ENCODE results near the gene PRSS50.
"Not testable (repeated sequence)": the region's sequence is repeated elsewhere in the genome, so short reads cannot be mapped to it uniquely, and the experiment has no call there.

Gene PRSS50

DNA sequence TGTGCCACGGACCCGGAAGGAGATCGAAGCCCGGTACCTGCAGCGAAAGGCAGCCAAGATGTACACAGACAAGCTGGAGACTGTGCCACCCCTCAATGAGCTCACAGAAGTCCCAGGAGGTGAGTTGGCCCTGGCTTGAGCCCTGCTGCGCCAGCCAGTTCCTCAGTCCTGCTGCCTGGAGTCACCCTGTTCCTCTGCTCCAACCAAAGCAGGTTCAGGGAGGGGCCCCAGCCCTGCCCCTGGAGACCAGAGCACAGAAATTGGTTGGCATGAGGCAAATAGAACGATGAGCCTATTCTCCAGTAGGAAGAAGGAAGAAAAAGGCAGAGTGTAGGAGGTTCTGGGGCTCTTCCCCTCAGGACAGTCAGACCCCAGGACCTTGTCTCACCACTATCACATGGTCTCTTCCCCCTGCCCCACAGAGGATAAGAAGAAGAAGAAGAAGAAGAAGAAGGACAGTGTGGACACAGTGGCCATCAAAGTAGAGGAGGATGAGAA, 8.5 kb downstream of the PRSS50 start:
- DNase-seq = no peak

DNA sequence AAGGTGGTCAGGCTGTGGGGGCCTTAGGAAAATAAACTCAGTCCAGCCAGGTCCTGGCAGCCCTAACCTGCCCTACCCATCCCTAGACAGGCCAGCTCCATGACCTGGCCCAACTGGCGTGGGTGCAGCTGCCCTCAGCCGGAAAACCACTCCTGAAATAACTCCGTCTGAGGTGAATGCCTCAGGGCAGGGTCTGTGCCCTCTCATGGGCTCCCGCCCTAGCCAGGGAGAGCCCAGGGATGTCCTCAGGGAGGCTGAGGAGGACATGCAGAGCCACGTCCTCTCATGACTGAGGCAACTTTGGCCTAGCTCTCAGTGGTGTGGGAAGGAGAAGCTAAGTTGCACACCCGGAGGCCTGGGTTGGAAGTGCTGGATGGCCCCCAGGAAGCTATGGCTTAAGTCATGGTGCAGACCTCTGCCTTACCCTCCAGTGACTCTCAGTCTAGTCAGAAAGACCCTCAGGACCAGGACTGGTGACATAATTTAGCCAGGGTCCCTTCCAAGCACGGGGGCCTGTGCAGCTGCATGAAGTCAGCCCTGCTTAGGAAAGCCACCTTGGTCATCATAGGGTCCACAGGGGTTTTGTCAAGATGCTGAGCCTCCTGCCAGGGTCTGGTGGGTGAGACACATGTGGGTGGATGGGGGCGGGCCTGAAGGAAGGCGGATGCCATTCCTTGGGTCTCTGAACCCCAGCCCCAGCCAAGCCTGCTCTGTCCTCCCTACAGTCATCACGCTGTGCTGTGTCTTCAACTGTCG, 9.1 kb downstream of the PRSS50 start:
- DNase-seq = no peak

DNA sequence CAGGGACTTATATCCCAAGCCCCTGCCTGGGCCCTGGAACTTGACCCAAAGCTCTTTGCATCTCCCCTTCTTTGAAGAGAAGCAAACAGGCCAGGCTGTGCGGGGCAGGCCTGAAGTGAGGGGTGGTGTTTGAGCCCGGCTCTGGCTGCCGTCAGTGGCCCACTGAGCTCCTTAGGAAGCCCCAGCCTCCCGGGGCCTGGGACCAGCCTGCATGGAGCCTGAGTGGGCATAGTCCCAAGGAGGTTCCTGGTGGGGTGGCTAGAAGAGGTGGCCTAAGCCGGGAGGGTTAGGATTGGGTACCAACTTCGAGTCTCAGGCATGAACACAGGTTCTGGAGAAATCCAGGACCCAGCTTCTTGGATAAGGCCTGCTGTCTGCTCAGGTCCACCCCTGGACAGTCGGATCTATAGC, 10.1 kb downstream of the PRSS50 start:
- DNase-seq = no peak

DNA sequence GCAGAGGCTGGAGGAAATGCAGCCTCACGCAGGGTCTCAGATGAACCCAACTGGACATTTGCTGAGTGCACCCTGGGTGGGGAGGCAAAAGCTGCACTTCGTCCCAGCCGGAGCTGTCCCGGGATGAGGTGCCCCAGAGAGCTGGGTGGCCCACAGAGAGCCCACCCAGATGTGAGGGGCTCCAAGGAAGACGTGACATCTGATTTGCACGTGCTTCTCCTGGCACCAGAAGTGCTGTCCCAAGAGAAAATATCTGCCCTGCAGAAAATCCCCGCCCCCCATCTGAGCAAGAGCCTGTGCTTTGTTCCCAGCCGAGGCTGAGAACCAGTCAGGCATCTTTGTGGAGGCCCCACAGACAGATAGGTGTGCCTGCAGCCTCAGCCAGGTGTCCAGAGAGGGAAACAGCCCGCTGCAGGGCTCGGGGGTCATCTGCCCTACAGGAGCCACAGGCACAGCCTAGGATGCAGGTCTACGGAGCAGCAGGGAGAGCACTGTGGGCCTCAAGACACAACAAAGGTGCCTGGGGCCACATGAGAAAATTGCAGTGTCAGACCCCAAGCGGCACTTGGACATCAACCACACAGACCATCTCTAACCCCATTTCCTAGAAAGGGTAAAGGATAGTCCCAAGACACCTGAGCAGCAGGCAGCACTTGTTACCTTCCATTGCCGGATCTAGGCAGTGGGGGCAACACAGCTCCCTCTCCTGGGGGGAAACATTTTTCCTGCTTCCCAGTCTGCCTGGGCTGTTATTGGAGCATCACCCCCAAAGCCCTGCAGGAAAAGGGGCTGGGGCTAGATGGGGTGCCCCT, 10.7 kb downstream of the PRSS50 start:
- DNase-seq = no peak

DNA sequence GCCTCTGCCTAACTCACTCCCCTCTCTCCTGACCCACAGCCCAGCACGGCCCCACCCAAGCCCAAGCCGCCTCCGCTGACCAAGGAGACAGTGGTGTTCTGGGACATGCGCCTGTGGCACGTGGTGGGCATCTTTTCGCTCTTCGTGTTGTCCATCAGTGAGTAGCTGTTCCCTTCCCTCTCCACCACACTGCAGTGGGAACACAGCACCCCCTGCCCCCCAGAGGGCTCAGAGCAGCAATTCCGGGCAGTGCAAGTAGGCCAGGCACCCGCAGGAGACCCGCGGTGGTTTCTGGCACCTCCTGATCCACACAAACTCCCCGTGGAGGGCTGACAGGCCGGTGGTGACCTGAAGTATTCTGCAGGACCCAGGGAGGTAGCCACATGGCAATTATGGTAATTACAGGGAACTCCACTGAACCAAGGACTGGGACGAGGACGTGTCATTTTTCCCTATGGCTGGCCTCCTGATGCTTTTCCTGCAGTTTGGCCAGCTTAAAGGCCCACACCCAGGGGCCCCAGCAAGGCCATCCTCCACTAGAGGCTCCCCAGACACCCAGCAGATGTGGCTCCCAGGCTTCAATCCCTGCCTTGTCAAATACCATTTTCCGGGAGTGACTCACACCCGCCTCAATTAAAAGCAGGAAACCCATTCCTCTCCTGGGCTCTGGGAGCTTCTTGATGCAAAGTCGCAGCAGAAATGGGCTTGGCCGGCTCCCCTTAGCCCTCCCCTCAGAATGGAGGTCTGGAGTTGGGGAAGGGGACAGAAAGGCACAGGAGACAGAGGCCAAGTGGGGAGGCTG, 11.7 kb downstream of the PRSS50 start:
- no peak for DNase-seq

DNA sequence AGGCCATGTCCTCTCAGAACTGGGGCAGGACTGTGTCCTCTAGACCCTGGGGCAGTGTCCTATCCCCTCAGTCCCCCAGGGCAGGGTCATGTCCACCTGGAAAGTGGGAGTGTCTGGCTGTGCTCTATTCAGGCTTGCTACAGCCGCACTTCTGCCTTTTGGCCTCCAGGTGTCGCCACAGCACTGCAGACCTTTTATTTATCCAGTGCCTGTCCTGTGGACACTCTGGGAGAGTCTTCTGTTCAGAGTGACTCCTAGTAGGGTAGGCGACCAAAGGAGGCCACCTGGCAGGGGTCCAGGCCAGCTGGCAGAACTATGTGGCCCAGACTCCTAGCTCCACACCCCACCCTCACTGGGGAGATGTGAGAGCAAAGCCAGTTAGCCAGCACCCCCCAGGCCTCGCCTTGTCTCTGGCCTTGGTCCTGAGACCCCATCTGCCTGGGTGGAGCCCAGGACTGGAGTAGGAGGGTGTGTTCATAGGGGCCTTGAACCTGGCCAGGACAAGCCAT, 12.6 kb downstream of the PRSS50 start:
- DNase-seq = peak in 44 of 51 donors; percentile 16 to 81 (median 52)

DNA sequence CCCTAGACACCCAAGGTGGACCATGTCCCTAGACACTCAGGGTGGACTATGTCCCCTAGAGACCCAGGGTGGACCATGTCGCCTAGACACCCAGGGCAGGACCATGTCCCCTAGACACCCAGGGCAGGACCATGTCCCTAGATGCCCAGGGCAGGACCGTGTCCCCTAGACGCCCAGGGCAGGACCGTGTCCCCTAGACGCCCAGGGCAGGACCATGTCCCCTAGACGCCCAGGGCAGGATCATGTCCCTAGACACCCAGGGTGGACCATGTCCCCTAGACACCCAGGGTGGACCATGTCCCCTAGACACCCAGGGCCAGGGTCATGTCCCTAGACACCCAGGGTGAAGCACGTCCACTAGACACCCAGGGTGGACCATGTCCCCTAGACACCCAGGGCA, 13.3 kb downstream of the PRSS50 start:
- DNase-seq = not testable (repeated sequence)

DNA sequence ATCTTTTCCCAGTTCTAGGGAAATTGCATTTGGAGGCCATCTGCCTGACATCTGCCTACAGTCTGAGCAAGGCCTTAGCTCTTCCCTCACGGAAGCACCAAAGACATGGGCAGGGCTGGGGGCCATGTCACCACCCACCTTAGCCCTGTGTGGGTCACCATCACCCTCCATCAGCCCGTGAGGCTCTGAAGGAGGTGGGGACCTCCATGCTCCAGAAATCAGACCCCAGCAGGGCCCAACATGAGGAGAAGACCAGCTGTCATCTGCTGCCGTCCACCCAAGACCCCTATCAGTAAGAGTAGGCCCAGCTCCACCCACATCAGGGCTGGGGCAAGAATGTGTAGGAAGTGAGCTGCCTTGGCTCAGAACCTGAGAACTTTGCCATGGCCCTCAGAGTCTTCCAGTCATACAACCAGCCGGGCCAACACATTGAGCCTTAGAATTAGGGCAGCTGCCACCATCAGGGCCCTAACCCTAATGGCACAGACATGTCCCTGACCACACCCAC, 14.6 kb downstream of the PRSS50 start:
- DNase-seq = no peak

DNA sequence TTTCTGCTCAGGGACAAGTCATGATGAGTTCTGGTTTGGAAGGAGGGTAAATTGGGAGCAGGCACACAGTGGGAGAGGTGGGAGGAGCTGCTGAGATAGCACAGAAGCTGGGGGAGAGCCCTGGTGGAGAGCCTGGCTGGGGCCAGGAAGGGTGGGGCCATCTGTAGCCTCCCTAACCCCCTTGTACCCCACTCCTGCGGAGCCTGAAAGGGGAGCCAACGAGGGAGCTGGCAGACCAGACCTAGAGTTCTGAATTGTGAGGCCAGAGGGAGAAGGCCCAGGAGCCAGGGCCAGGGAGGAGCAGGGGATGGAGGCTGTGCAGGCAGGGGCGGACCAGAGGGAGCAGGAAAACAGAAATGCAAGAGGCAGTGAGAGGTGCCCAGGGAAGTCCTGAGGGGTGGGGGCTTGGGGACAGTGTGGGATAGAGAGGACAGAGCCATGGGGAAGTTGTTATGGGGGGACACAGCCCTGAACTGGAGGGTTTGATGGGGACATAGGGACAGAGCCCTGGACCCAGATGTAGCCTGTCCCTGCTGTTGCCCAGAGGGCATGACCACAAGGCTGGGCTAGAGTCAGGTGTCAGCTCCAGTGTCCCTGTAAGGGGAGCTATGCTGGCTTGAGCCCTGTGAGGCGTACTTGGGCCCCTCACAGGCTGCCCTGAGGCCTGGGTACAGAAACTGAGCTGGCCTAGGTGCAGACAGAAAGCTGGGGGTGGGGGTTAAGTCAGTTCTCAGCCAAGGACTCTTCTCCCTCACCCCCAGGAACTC, 15.2 kb downstream of the PRSS50 start:
- DNase-seq = peak in 2 of 51 donors; percentile 26 to 33

DNA sequence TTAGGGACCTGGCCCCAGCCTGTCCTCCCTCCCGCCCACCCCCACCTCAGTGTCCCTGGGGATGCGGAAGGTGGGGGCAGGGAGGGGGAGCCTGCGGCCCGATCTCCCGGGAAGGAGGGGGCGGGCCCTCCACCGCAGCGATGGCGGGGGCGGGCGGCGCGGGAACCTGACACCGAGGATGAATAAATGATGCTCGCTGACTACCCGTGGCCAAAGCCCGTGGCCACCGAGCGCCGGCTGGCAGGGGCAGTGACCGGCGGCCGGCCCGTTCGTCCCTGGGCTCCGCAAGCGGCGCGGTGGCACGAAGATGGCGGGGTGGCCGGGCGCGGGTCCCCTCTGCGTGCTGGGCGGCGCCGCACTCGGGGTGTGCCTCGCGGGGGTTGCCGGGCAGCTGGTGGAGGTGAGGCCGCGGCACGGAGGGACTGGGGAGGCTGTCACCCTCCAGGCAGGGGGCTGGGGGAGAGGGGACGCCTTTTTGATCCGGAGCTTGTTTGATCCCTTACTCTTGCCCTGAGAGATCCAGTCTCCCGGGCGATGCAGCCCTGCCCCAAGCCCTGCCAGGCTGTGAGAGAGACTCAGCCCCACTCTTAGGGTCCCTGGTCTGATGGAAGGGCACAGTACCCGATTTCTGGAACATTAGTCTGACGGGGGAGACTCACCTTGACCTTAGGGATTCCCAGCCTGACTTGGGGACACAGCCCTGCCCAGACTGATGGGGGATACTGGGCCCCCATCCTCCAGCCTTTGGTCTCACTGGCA, 16.3 kb downstream of the PRSS50 start, which contains the start of gene TMIE:
TSS of gene TMIE (plus strand) at position 212 of the 759 bp plus-strand sequence. CDS start at position 308, 96 bp downstream.
- DNase-seq = peak in 14 of 51 donors; percentile 12 to 77 (median 56)

DNA sequence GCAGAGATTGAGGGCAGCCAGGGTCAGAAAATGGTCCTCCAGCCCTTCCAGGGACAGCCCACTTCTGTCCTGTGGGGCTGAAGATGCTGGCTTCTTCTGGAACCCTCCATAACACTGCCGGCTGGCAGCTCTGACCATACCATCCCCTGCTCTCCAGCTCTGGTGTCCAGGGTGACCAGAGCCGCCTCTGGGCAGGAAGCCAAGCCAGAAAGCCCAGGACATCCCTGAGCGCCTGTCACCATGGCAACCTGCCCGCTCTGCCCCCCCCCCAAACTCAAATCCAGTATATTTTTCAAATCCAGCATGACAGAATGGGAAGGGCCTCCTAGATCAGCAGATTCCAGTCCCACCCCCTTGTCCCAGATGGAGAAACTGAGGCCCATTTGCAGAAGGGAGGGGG, 16.9 kb downstream of the PRSS50 start:
- peak in 45 of 51 donors; percentile 18 to 83 (median 65) for DNase-seq

DNA sequence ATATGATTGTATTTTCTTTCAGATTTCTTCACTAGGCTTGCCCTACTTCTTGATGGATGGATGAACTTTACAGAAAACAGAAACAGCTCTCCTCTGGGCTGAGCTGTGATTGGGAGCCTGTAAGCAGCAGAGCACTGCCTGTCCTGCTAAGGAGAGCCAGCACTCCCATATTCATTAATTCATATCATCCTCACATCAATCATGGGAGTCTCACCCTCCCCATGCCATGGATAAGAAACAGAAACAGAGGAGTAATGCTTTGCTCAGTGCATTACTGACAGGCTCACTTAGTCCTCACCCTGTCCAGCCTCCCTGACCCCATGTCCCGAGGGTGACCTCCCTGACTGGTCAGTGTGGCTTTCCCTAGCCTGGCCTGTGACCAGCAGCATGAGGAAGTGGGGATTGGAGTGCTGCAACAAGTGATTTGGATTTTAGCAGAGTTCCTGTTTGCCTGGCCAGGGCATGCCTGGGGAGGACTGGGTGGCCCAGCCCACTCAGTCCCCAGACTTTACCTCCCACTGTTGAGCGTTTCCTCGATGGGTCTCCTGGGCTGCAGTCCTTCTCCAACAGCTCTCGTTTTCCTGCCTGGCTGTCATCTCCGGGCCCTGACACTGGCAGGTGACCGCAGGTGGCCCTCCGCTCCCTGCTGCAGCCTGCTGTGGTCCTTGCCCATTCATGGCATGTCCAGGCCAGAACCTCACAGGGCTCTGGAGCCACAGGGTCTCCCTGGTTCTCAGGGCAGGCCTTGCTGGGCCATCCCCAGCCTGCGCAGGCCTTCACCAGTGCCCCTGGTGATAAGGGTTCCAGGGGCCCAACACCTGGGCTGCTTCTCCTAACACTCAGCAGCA, 17.8 kb downstream of the PRSS50 start:
- peak in 15 of 51 donors; percentile 12 to 48 (median 22) for DNase-seq

DNA sequence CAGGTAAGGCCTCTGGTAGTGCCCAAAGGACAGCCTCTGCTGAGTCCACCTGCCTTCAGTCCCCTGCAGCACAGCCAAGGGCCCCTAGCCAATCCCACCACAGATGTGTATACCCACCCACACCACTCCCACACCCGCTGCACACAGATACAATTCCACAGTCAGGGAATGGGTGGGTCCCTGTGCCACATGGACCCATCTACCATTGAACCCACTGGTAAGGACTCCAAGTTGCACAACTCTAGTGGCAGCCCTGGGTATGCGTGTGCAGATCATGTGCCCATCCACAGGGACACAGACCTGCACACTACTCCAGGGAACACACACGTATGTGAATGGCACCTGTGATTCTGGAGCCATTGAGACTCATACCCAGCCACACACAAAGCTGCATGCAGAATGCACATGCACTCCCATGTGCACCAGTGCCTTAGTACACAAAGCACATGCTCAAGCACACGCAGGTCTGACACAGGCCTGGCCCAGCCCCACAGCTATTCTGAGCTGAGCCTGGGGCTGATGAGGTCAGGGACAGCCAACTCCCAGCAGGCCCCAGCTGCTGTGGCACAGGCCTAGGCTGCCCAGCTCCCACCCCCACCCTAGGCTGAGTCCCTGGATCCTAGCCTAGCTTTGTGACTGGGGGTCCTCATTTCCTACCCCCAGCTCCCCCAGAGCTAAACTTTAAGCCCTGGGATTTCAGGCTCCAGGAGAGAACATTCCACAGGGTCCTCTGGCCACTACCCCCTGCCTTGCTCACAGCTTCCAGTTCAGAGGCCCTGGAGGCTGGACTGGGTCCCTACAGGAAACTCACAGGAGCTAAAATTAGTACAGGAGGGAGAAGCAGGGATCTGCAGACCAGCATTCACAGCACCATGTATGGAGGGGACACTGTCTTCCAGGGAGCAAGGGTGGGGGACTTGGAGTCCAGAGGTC, 21.4 kb downstream of the PRSS50 start:
- DNase-seq = no peak

DNA sequence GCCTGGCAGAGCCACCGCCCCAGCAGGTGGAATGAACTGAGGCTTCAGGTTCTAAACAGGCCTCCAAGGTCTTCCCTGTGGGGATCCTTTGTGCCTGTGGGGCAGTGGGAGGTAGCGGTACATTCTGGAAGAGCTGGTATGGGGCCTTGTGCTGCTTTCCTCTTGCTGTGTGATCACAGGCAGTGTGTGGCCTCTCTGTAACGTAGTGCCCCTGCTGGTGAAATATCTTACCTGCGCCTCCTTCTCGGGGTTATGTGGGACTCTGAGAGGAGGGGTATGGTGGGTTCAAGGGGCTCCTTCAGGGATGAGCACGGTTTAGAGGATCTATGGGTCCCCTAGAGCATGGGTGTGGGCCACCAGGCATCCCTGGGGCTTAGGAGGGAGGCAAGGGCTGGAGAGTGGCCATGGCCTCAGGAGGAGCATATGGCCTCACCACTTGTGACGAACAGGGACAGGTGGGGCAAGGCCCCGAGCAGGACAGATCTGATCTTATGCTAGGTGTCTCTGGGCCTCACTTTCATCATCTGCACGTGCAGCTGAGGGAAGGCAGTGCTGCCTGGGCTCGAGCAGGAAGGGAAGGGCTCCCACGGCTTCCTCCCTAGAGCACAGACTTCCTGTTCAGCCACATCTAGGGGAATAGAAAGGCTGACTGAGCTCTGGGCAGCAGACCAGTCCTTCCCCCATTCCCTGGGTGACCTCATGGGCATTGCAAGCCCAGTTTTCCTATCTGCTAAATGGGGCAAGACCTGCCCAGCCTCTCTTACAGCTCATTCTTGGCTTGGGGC, 22.3 kb downstream of the PRSS50 start:
- DNase-seq = peak in 15 of 51 donors; percentile 8 to 30 (median 17)

DNA sequence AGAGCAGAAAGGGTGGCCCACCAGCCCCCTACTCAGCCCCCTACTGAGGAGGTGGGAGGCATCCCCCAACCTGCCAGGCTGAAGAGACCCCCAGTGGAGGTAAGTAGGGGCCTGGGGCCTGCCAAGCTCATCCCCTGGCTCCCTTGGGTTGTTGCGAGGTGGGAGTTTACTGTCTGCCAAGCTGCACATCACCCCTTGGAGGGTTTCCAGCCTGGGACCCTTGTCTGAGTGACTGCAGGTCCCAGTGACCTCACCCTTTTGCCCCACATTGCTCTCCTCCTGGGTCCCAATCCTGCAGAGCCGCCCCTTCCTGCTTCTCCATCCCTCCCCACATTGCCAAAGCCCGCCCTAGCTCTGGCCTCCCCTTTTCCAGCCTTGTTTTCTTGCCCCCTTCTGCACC, 23.1 kb downstream of the PRSS50 start:
- no peak for DNase-seq

DNA sequence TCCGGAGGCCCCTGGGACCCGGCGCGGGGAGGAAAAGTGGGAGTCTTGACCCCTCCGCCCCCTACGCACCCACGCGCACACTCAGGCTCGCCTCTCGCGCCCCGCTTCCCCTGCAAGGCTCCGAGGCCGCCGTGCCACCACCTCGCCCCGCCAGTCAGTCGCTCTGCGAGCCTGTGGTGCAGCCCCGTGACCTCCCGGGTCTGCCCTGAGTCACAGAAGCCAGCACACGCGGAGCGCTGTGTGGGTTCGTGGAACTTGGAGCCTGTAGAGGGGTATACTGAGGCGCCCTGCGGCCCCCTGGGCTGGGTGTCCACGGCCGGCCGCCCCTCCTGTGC, 23.8 kb downstream of the PRSS50 start:
- peak in 1 of 51 donors; percentile 40 for DNase-seq

Data from hypothalamus (tissue), 51 donors.